ENCODE data around the gene GAK. TPM values are rescaled to one million over a fixed set of nuclear protein-coding genes. Genes with fewer than 3 reads are reported as not detected.
A peak's percentile ranks its signal among the peaks of the same experiment; 100 is the strongest.

The GAK gene
- total RNA-seq, 1 experiment from 2014 or later = 86.6 TPM

GRCh38 chr4:967113-968104 is 35.3 kb upstream of the GAK start:
- no peaks in the 10 kb centered on the region for H3K9me3 ChIP-seq (ENCODE audit: control insufficient read depth, insufficient read depth, low read depth, low read length)
- no peak for DNase-seq (ENCODE audit: low read depth, low spot score)
- no peak for ATAC-seq
- H3K27ac ChIP-seq (ENCODE audit: low read length) = no peak overlapping the region
- BruUV-seq (replicated peaks) = no TSS peak
- CTCF ChIA-PET = no interaction called here
- TF ChIP-seq SIN3A (IDR thresholded peaks at IDR 0.05; ENCODE audit: borderline replicate concordance, insufficient read depth, low read depth, low read length) (no peak), TCF7L2 (IDR thresholded peaks at IDR 0.05; ENCODE audit: low read depth, low read length) (no peak), POLR2AphosphoS5 (IDR thresholded peaks at IDR 0.05; ENCODE audit: low read depth, low read length) (no peak), CTCF (IDR thresholded peaks at IDR 0.05) (no peak), REST (IDR thresholded peaks at IDR 0.05; ENCODE audit: insufficient read depth in 1 of 2, low read depth in 2 of 2, low read length in 1 of 2) (no peak)
- in situ Hi-C loops (cut with HindIII; ENCODE audit: low pct_unique_long_range_greater_than_20kb, low sequenced_read_pairs) (no loop called here), intact Hi-C loops (cut with micrococcal nuclease; ENCODE audit: unreplicated experiment) (no loop called here)
- no peak overlapping the region for H3K4me3 ChIP-seq (ENCODE audit: low read depth in 2 of 2, low read length in 2 of 2)
- peaks cover 6% of the 10 kb centered on the region; the same call in 1 of the 2 replicates for H3K4me1 ChIP-seq (ENCODE audit: control insufficient read depth, insufficient read depth, low read length)
- POLR2A ChIA-PET = no interaction called here
- H3K36me3 ChIP-seq (ENCODE audit: control insufficient read depth, insufficient read depth, low read length) = no peaks in the 10 kb centered on the region
- H3K27me3 ChIP-seq (ENCODE audit: control insufficient read depth, insufficient read depth, low read length) = no peaks in the 10 kb centered on the region

- Histone ChIP-seq H3K27me3 (ENCODE audit: control insufficient read depth, insufficient read depth, low read length) (no peaks in the 10 kb centered on the region), H3K27ac (ENCODE audit: low read length) (no peak overlapping the region), H3K4me3 (ENCODE audit: low read depth in 2 of 2, low read length in 2 of 2) (no peak overlapping the region), H3K36me3 (ENCODE audit: control insufficient read depth, insufficient read depth, low read length) (no peaks in the 10 kb centered on the region), H3K9me3 (ENCODE audit: control insufficient read depth, insufficient read depth, low read depth, low read length) (no peaks in the 10 kb centered on the region), H3K4me1 (ENCODE audit: control insufficient read depth, insufficient read depth, low read length) (peaks cover under 1% of the 10 kb centered on the region; the same call in 1 of the 2 replicates)
- BruUV-seq (replicated peaks) = no TSS peak
- CTCF ChIA-PET = no interaction called here
- intact Hi-C loops (cut with micrococcal nuclease; ENCODE audit: unreplicated experiment) = no loop called here
- no peak for ATAC-seq
- in situ Hi-C loops (cut with HindIII; ENCODE audit: low pct_unique_long_range_greater_than_20kb, low sequenced_read_pairs) = no loop called here
- POLR2A ChIA-PET = no interaction called here
- TF ChIP-seq REST (IDR thresholded peaks at IDR 0.05; ENCODE audit: insufficient read depth in 1 of 2, low read depth in 2 of 2, low read length in 1 of 2) (0 out of 4 replicates have a peak, but pooled peaks of 1 of the 2 experiments have one; percentile 6), TCF7L2 (IDR thresholded peaks at IDR 0.05; ENCODE audit: low read depth, low read length) (no peak)
- no peak for DNase-seq (ENCODE audit: low read depth, low spot score)
Observed at GRCh38 chr4:966266-967112, 34.4 kb upstream of the GAK start.

All from Panc1 (cell line).